SK-N-MC (cell line): ENCODE results near the gene AGER.

ENCODE experiments used
- EZH2 ChIP-seq: fragments of 200-600 bp; sonication (generic); IDR thresholded peaks from one replicate; pipeline ENCODE4 v1.6.1; 2017; ENCODE audit warnings: antibody characterized with exemption
- POLR2AphosphoS5 ChIP-seq: IDR thresholded peaks from 2 replicates; pipeline ENCODE4 v1.6.1; 2012; ENCODE audit warnings: mild to moderate bottlenecking, low read depth, low read length, borderline replicate concordance

- TF ChIP-seq POLR2AphosphoS5 (no peak), EZH2 (no peak)
Measured at GRCh38 chr6:32214126-32214525, 30.1 kb upstream of the AGER start.
